Measurements from ENCODE around the gene SH2B3. TPM values are rescaled to one million over a fixed set of nuclear protein-coding genes. Genes with fewer than 3 reads are reported as not detected.

SH2B3 gene
- total RNA-seq, 4 donors from 2014 or later = 19.4 to 43.2 (median 30.4) TPM

GRCh38 chr12:111444925-111445725 lies 39.4 kb downstream of the SH2B3 start:
- no peak for TF ChIP-seq CTCF (IDR thresholded peaks at IDR 0.05; ENCODE audit: low read depth)

- TF ChIP-seq CTCF (IDR thresholded peaks at IDR 0.05; ENCODE audit: low read depth) = no peak
Measured at GRCh38 chr12:111445726-111446581, 40.2 kb downstream of the SH2B3 start.

- TF ChIP-seq CTCF (IDR thresholded peaks at IDR 0.05; ENCODE audit: low read depth) = no peak
Measured at GRCh38 chr12:111446631-111447570, 41.2 kb downstream of the SH2B3 start.

- no peak for TF ChIP-seq CTCF (IDR thresholded peaks at IDR 0.05; ENCODE audit: low read depth)
Measured at GRCh38 chr12:111447571-111448265, 42.0 kb downstream of the SH2B3 start.

GRCh38 chr12:111448266-111448830 lies 42.6 kb downstream of the SH2B3 start:
- no peak for TF ChIP-seq CTCF (IDR thresholded peaks at IDR 0.05; ENCODE audit: low read depth)
